Right renal pelvis (tissue), 4 donors: Measurements from ENCODE around the gene SETD5. TPM values are rescaled to one million over a fixed set of nuclear protein-coding genes. Genes with fewer than 3 reads are reported as not detected.

Experiments
- DNase-seq, 4 donors: peaks; one replicate each; pipeline ENCODE4 v3.0.0-alpha.2; 2013; ENCODE audit warnings: low read depth in 4 of 4, low spot score in 3 of 4, missing footprints in 1 of 4
- polyA plus RNA-seq, 4 donors: library from polyadenylated mRNA; unstranded; fragments of 120-200 nt; gene quantifications; one replicate each; pipeline ENCODE4 v1.2.1, GENCODE V29; 2013; ENCODE audit not compliant: insufficient read length in 4 of 4

The SETD5 gene, protein sequence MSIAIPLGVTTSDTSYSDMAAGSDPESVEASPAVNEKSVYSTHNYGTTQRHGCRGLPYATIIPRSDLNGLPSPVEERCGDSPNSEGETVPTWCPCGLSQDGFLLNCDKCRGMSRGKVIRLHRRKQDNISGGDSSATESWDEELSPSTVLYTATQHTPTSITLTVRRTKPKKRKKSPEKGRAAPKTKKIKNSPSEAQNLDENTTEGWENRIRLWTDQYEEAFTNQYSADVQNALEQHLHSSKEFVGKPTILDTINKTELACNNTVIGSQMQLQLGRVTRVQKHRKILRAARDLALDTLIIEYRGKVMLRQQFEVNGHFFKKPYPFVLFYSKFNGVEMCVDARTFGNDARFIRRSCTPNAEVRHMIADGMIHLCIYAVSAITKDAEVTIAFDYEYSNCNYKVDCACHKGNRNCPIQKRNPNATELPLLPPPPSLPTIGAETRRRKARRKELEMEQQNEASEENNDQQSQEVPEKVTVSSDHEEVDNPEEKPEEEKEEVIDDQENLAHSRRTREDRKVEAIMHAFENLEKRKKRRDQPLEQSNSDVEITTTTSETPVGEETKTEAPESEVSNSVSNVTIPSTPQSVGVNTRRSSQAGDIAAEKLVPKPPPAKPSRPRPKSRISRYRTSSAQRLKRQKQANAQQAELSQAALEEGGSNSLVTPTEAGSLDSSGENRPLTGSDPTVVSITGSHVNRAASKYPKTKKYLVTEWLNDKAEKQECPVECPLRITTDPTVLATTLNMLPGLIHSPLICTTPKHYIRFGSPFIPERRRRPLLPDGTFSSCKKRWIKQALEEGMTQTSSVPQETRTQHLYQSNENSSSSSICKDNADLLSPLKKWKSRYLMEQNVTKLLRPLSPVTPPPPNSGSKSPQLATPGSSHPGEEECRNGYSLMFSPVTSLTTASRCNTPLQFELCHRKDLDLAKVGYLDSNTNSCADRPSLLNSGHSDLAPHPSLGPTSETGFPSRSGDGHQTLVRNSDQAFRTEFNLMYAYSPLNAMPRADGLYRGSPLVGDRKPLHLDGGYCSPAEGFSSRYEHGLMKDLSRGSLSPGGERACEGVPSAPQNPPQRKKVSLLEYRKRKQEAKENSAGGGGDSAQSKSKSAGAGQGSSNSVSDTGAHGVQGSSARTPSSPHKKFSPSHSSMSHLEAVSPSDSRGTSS (N-terminal part only)
- polyA plus RNA-seq: 100 to 1,000 TPM; 106 to 125 (median 111) TPM

DNA sequence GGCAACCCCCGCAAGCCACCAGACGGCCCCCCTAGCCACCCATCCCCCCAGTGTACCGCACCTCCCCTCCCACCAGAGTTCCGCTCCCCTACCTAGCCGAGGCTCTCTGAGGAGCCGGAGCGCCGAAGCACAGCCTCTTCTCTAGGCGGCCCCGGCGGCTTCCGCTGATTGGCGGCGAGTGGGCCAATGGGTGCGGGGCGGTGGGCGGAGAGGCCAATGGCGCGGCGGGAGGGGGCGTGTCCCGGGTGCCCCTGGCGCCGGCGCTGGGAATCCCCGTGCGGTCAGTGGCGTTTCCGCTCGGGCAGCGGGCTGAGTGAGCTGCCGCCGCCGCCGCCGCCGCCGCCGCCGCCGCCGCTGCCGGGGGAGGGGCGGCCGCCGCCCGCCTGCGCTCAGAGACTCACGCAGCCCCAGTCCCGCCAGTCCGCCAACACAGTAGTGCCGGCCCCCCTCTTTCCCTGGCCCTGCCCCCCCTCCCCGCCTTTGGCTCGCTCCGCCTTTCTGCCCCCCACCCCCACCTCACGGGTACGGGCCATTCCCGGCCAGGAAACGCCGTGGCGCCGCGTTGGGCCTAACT is at the start of gene SETD5:
SETD5 (plus strand) TSS at position 284 of the 574 bp plus-strand sequence. CDS start 31,324 bp downstream, outside the sequence.
- DNase-seq: peak; percentile 89 to 94 (median 92)

- no peak for DNase-seq
Measured at GRCh38 chr3:9347887-9348286, 49.5 kb upstream of the SETD5 start.

DNA sequence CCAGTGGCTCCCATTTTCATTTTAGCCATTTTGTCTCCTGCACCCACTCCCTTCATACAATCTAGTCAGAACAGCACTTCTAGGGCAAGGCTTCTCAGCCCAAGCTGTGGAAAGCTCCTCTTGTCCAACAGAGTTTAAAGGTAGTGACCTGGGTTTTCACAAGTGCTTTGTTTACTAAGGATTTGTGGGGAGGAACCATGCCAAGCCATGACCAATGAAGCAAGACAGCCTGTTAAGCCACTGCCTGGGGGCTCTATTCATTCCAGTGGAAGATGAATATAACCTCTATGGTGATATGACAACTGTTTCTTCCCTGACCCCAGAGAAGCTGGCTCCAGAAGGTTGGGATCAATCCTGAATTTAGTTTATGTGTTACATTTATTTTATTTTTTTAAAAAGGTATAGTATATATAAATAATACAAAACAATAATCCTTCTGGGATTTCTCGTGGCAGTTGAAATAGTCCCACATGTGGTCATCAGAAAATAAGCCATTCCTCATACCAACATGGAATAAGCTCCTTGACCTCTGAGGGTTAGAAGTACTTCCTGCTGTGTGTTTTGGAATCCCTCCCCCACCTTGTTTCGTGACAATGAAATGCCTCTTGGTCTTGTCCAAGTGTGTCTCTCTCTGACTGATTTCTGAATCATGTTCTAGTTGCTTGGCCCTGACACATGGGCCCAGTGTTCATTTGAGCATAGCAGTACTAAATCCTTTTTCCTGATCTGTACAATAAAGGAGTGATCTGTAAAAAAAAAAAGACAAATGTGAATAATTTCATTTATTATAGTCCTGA is 47.9 kb upstream of the SETD5 start:
- DNase-seq: no peak

DNA sequence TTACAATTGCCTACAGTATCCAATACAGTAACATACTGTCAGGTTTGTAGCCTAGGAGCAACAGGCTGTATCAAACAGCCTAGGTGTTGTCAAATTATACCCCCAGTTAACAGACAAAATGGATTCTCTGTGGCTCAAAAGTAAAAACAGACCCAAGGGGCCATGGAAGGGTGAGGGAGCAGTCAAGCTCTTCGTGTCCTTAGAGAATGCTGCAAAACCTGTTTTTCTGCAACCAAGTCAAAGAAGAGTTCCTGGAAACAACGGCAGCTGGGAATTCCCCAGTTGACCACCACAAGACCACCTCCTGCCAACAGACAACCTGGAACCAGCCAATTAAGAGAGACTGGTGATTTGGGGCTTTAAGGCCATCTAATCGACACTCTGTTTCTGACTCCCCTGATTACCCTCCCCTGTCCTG is 45.7 kb upstream of the SETD5 start:
- DNase-seq: peak in 1 of 4 donors; percentile 46

DNA sequence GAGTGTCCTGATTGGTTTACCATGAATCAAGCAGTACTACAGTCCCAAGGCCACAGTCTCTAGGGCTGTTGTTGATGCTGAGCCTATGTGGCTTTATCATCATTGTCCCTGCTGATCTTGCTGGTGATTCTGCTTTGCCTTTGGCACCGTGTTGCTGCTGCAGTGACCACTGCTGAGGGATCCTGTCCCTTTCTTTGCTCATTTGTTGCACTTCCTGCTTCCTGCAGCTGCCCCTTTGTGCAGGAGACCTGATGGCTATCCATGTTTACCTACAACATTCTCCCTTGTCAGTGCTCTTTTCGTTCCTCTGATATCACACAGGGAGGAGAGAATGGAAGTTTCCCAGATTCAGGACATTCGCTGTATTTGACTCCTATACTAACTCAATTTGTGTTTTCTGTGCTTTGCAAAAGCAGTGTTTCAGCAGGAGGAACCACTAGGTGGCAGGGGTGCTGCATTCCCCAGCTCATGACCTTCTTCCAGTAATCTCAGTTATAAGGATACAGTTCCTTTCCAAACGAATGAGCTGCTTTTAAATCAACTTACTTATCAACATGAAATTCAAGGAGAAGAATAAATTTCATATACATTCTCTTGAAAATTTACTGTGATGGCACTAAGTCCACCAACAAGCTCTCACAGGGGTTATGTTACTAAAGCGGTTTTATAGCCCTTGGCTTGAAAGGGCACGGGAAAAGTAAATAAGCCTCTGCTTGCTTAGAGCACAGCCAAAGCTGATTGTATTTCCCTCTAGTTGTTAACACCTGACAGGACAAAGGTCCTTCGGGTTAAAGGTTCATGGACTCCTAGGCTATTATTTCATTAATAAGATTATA is 44.3 kb upstream of the SETD5 start:
- peak in 1 of 4 donors; percentile 61 for DNase-seq

GRCh38 chr3:9361691-9362388 is 35.6 kb upstream of the SETD5 start:
- no peak for DNase-seq

GRCh38 chr3:9362731-9363530 is 34.5 kb upstream of the SETD5 start, which contains the start of gene THUMPD3:
THUMPD3 (plus strand) TSS chr3:9363054; CDS start chr3:9365069, 2,015 bp downstream.
- peak; percentile 80 to 85 (median 84) for DNase-seq

DNA sequence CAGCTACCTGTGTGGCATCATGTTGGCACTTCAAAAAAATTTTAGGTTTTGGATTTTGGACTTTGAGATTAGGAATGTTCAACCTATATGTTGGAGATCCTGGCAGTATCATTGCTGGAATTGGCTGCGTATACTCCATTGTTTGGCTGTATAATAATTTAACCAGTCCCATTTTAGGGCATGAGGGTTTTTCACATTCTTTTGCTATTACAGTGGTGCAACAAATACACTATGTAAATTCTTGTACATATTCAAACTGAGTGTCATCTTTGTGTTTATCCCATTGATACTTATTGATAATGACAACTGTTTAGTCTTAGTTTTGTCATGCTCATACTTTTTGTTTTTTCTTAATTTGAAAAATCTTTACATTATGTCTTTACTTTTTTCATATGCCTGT is 27.9 kb upstream of the SETD5 start:
- DNase-seq: no peak

- no peak for DNase-seq
Measured at GRCh38 chr3:9373465-9373864, 23.9 kb upstream of the SETD5 start.

DNA sequence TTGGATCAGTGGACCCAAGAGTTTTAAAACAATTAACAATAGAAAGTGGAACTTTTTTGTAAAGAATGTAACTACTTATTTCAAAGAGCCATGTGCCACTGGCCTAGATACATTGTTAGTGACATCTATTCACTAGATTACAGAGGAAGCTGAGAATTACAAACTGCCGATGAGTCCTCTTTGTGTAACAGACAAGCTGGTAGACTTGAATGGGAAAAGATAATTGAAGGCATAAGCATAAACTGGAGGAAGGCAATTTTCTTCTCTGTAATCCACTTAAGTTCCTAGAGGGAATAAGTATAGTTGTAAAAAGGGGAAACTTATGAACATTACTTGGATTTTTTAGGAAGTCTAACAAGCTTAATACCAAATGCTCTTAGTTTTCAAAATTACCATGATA is 19.4 kb upstream of the SETD5 start:
- no peak for DNase-seq

DNA sequence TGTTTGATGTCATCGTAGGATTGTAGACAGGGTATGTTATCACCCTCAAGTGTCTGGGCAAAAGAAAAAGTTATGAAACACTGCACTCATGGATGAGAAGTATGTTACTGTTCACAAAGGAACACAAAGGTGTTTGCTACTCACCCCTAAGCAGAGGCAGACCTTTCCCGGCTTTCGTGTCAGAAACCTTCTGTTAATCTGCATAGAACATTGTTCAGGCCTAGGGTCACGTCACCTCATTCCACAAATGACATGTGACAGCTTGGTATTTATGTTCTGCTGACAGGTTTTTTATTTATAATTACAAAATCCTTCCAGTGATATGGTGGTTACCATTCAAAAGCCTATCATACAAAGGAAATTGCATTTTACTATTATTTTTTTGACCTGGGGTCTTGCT is 18.1 kb upstream of the SETD5 start:
- DNase-seq: no peak

GRCh38 chr3:9380014-9380413 is 17.4 kb upstream of the SETD5 start:
- DNase-seq: no peak

GRCh38 chr3:9384141-9384828 is 13.1 kb upstream of the SETD5 start:
- DNase-seq: no peak

DNA sequence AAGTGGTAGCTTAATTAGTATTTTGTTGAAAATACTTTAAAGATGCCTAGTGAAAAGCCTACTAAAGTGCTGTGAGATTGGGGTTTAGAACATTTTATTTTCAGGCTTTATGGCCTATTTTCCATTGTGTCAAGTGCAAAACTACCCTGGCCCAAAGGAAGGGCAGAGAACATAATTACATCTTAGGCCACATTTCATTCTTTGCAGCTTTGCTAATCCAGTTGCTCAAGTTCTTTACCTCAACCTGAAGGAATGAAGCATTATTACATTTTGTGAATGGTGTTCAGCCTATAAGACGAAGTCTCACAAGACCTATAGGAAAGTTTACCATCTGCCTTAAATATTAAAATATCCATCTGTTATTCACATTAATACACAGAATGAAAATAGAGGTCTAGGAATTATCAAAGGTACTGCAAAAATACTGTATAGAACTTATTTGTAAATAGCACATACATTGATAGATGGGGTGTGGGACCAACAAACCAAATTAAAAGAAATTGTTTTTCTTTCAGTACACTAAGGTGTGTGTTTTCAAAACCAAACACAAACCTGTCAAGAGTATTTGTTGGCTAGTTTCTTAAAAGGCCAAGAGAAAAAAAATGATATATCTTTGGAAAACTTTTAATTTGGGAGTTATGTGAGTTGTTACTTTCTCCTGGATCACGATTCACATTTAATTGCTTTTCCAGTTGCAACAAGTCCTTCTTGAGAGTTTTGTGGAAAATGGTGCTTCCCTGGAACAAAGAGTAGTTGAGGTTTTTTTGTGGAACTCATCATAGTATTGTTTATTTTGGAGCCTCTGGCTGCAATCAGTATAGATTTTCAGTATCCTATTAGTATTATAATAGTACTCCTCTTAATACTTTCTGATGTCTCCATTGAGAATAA is 12.0 kb upstream of the SETD5 start:
- no peak for DNase-seq

GRCh38 chr3:9386078-9386459 is 11.3 kb upstream of the SETD5 start:
- no peak for DNase-seq
